ENCODE measurements around the gene TMEM170B.

- TF ChIP-seq CTCF (IDR thresholded peaks at IDR 0.05) (no peak), POLR2A (IDR thresholded peaks at IDR 0.05) (no peak)
These were observed 61.1 kb downstream of the TMEM170B start for GRCh38 chr6:11598687-11599086.
